ENCODE data around the gene ESAM.
A peak's percentile ranks its signal among the peaks of the same experiment; 100 is the strongest.

Gene ESAM, protein sequence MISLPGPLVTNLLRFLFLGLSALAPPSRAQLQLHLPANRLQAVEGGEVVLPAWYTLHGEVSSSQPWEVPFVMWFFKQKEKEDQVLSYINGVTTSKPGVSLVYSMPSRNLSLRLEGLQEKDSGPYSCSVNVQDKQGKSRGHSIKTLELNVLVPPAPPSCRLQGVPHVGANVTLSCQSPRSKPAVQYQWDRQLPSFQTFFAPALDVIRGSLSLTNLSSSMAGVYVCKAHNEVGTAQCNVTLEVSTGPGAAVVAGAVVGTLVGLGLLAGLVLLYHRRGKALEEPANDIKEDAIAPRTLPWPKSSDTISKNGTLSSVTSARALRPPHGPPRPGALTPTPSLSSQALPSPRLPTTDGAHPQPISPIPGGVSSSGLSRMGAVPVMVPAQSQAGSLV

DNA sequence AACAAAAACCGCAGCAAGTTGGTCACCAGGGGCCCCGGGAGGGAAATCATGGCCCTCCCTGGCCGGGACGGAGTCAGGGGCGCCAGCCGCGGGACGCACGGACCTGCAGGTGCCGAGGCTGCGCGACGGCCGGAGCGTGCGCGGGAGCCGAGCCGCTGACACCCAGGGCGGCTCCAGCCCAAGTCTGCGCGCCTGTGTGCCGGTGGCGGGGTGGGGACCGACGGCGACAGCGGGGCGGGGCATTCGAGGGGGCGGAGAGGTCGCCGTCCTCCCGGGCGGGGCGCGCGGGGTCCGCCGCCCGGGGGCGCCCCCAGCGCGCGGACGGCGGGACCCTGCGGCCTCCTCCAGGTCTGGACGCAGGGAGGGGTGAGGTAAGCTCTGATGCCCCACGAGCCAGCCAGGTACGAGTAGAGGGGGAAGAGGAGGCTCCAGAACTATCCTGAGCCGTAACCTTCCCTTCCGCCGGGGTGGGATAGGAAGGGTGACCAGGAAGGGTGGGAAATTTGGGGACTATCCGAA lies at the start of gene ESAM:
ESAM (minus strand) TSS at position 186 of the 519 bp plus-strand sequence; CDS start at position 50, 136 bp downstream.
- Histone ChIP-seq H3K27me3 (replicated peaks) (no peaks in the 10 kb centered on the region), H3K27ac (no peak within 1 kb of the TSS), H3K4me3 (ENCODE audit: low read depth, low read length) (peak within 1 kb of the TSS; percentile 54), H3K36me3 (replicated peaks) (peaks cover 2% of the 10 kb centered on the region)
- TF ChIP-seq, protein P1, sequence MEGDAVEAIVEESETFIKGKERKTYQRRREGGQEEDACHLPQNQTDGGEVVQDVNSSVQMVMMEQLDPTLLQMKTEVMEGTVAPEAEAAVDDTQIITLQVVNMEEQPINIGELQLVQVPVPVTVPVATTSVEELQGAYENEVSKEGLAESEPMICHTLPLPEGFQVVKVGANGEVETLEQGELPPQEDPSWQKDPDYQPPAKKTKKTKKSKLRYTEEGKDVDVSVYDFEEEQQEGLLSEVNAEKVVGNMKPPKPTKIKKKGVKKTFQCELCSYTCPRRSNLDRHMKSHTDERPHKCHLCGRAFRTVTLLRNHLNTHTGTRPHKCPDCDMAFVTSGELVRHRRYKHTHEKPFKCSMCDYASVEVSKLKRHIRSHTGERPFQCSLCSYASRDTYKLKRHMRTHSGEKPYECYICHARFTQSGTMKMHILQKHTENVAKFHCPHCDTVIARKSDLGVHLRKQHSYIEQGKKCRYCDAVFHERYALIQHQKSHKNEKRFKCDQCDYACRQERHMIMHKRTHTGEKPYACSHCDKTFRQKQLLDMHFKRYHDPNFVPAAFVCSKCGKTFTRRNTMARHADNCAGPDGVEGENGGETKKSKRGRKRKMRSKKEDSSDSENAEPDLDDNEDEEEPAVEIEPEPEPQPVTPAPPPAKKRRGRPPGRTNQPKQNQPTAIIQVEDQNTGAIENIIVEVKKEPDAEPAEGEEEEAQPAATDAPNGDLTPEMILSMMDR (IDR thresholded peaks at IDR 0.05; ENCODE audit: low read depth, low read length, missing control alignments): no peak
- in situ Hi-C loops (cut with HindIII; ENCODE audit: low pct_ligation_motif_present, low sequenced_read_pairs): no loop called here
- DNase-seq: no peak

GRCh38 chr11:124811399-124812125 lies 49.5 kb upstream of the ESAM start:
- no peaks in the 10 kb centered on the region for H3K27me3 ChIP-seq (replicated peaks)
- no peak for DNase-seq
- no peaks in the 10 kb centered on the region for H3K36me3 ChIP-seq (replicated peaks)
- TF ChIP-seq, protein P1 (IDR thresholded peaks at IDR 0.05; ENCODE audit: low read depth, low read length, missing control alignments): no peak
- in situ Hi-C loops (cut with HindIII; ENCODE audit: low pct_ligation_motif_present, low sequenced_read_pairs): no loop called here
- H3K27ac ChIP-seq: no peak overlapping the region
- H3K4me3 ChIP-seq (ENCODE audit: low read depth, low read length): no peak overlapping the region

GRCh38 chr11:124807660-124808270 lies 45.7 kb upstream of the ESAM start:
- in situ Hi-C loops (cut with HindIII; ENCODE audit: low pct_ligation_motif_present, low sequenced_read_pairs): no loop called here
- H3K27me3 ChIP-seq (replicated peaks): no peaks in the 10 kb centered on the region
- H3K4me3 ChIP-seq (ENCODE audit: low read depth, low read length): no peak overlapping the region
- TF ChIP-seq, protein P1 (IDR thresholded peaks at IDR 0.05; ENCODE audit: low read depth, low read length, missing control alignments): no peak
- H3K27ac ChIP-seq: no peak overlapping the region
- DNase-seq: no peak
- no peaks in the 10 kb centered on the region for H3K36me3 ChIP-seq (replicated peaks)

DNA sequence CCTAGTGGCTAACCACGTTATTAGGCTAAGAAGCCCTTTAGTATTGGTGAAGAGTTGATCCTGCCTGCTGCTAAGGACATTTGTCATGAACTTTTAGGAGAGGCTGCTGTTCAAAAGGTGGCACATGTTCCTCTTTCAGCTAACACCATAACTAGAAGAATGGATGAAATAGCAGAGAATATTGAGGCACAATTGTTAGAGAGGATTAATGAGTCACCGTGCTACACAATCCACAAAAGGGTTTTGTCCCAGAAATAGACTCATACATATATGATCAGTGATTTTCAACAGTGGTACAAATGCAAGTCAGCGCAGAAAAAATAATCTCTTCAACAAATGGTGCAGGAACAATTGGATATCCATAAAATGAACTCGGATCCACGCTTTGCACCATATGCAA lies 45.1 kb upstream of the ESAM start:
- in situ Hi-C loops (cut with HindIII; ENCODE audit: low pct_ligation_motif_present, low sequenced_read_pairs): no loop called here
- Histone ChIP-seq H3K27ac (no peak overlapping the region), H3K27me3 (replicated peaks) (no peaks in the 10 kb centered on the region), H3K4me3 (ENCODE audit: low read depth, low read length) (no peak overlapping the region), H3K36me3 (replicated peaks) (no peaks in the 10 kb centered on the region)
- no peak for DNase-seq
- TF ChIP-seq, protein P1 (IDR thresholded peaks at IDR 0.05; ENCODE audit: low read depth, low read length, missing control alignments): no peak

DNA sequence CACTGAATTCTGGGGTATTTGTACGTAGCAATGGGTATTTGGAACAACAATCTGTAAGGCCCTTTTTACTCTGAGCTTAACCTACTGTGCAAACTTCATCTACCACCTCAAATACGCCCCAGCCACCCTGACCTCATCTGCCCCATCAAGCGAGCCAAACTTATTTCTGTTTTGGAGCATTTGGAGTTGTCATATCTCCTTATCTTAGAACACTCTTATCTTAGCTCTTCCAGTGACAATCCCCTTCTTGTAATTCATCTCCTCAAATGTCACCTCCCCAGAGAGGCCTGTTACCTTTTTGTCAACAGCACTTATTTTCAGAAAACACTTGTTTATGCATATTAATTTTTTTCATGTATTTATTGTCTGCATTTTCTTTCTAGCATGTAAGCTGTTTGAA lies 42.8 kb upstream of the ESAM start:
- Histone ChIP-seq H3K27me3 (replicated peaks) (no peaks in the 10 kb centered on the region), H3K27ac (no peak overlapping the region), H3K4me3 (ENCODE audit: low read depth, low read length) (no peak overlapping the region), H3K36me3 (replicated peaks) (no peaks in the 10 kb centered on the region)
- in situ Hi-C loops (cut with HindIII; ENCODE audit: low pct_ligation_motif_present, low sequenced_read_pairs): no loop called here
- no peak for DNase-seq
- TF ChIP-seq, protein P1 (IDR thresholded peaks at IDR 0.05; ENCODE audit: low read depth, low read length, missing control alignments): no peak

Data from brain microvascular endothelial cell (primary cell).